ENCODE measurements around the gene ACVRL1. TPM values are rescaled to one million over a fixed set of nuclear protein-coding genes. Genes with fewer than 3 reads are reported as not detected.

ACVRL1 gene
- total and polyA plus RNA-seq, 7 donors = 10.8 to 40.8 (median 24.1) TPM

- H3K36me3 ChIP-seq (ENCODE audit: insufficient read depth in 1 of 2, low read depth in 1 of 2) = no peaks in the 10 kb centered on the region
- TF ChIP-seq, protein P1, sequence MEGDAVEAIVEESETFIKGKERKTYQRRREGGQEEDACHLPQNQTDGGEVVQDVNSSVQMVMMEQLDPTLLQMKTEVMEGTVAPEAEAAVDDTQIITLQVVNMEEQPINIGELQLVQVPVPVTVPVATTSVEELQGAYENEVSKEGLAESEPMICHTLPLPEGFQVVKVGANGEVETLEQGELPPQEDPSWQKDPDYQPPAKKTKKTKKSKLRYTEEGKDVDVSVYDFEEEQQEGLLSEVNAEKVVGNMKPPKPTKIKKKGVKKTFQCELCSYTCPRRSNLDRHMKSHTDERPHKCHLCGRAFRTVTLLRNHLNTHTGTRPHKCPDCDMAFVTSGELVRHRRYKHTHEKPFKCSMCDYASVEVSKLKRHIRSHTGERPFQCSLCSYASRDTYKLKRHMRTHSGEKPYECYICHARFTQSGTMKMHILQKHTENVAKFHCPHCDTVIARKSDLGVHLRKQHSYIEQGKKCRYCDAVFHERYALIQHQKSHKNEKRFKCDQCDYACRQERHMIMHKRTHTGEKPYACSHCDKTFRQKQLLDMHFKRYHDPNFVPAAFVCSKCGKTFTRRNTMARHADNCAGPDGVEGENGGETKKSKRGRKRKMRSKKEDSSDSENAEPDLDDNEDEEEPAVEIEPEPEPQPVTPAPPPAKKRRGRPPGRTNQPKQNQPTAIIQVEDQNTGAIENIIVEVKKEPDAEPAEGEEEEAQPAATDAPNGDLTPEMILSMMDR (IDR thresholded peaks at IDR 0.05) = no peak
- WGBS, 3 donors = 71 to 77% (median 76%) methylated on average over 17 of the region's 17 CpGs
- no peaks in the 10 kb centered on the region for H3K9me3 ChIP-seq
- H3K4me3 ChIP-seq = no peak overlapping the region
- H3K27me3 ChIP-seq (ENCODE audit: insufficient read depth in 3 of 3, low read length in 2 of 3) = peaks cover 0 to 43% (median 3%) of the 10 kb centered on the region in 3 donors
- DNase-seq = peak in 1 of 2 donors; percentile 12
- ATAC-seq = no peak
- H3K27ac ChIP-seq = no peak overlapping the region
- intact Hi-C loops (cut with DNase I) = loop anchor here in 1 of 2 donors (5.0 kb wide), 1 partner anchor 450 kb away; the partner anchor contains the start of gene SLC4A8
- H3K4me1 ChIP-seq = no peaks in the 10 kb centered on the region
Measured at GRCh38 chr12:51871918-51872688, 35.2 kb upstream of the ACVRL1 start.

- WGBS, 3 donors = 96 to 97% (median 96%) methylated on average over 3 of the region's 3 CpGs
- Histone ChIP-seq H3K36me3 (ENCODE audit: insufficient read depth in 1 of 2, low read depth in 1 of 2) (no peaks in the 10 kb centered on the region), H3K4me3 (no peak overlapping the region), H3K27ac (no peak overlapping the region), H3K27me3 (ENCODE audit: insufficient read depth in 3 of 3, low read length in 2 of 3) (peaks cover 0 to 39% (median 3%) of the 10 kb centered on the region in 3 donors), H3K9me3 (no peaks in the 10 kb centered on the region), H3K4me1 (no peaks in the 10 kb centered on the region)
- TF ChIP-seq, protein P1 (IDR thresholded peaks at IDR 0.05) = no peak
- intact Hi-C loops (cut with DNase I) = loop anchor here in 1 of 2 donors (5.0 kb wide), 1 partner anchor 450 kb away; the partner anchor contains the start of gene SLC4A8
- DNase-seq (no peak), ATAC-seq (no peak)
Measured at GRCh38 chr12:51872689-51872981, 34.7 kb upstream of the ACVRL1 start.

- TF ChIP-seq, protein P1 (IDR thresholded peaks at IDR 0.05) = no peak
- Histone ChIP-seq H3K27me3 (ENCODE audit: insufficient read depth in 3 of 3, low read length in 2 of 3) (peaks cover 0 to 38% (median 3%) of the 10 kb centered on the region in 3 donors), H3K4me3 (no peak overlapping the region), H3K36me3 (ENCODE audit: insufficient read depth in 1 of 2, low read depth in 1 of 2) (no peaks in the 10 kb centered on the region), H3K9me3 (no peaks in the 10 kb centered on the region), H3K4me1 (no peaks in the 10 kb centered on the region), H3K27ac (no peak overlapping the region)
- DNase-seq = peak in 1 of 2 donors; percentile 20
- no peak for ATAC-seq
- intact Hi-C loops (cut with DNase I) = loop anchor here in 1 of 2 donors (5.0 kb wide), 1 partner anchor 451 kb away; the partner anchor contains the start of gene SLC4A8
- WGBS, 3 donors = 75 to 82% (median 81%) methylated on average over 8 of the region's 8 CpGs
Measured at GRCh38 chr12:51873251-51873994, 33.9 kb upstream of the ACVRL1 start.

DNA sequence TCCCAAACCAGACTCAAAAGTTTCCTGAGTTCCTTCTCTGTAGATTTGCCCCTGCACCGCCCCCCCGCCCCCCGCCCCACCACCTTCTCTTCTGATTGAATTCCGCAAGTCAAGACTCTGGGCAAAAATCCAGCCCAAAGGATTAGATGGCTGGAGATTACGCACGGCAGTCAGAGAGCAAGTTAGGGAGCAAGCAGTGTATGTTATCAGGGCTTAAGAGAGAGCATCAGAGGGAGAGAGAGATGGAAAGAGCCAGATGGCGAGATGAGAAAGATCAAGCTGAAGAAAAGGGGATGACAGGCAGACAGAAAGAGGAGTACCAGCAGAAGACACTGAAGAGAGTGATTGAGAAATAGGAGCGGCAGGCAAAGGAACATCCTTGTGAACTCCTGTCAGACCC lies 33.3 kb upstream of the ACVRL1 start:
- Histone ChIP-seq H3K4me1 (no peaks in the 10 kb centered on the region), H3K9me3 (no peaks in the 10 kb centered on the region), H3K27ac (no peak overlapping the region), H3K36me3 (ENCODE audit: insufficient read depth in 1 of 2, low read depth in 1 of 2) (no peaks in the 10 kb centered on the region), H3K27me3 (ENCODE audit: insufficient read depth in 3 of 3, low read length in 2 of 3) (peaks cover 0 to 33% (median 3%) of the 10 kb centered on the region in 3 donors), H3K4me3 (no peak overlapping the region)
- intact Hi-C loops (cut with DNase I) = loop anchor here in 1 of 2 donors (5.0 kb wide), 1 partner anchor 452 kb away; the partner anchor contains the start of gene SLC4A8
- DNase-seq (peak in 1 of 2 donors; percentile 6), ATAC-seq (no peak)
- 54 to 61% (median 57%) methylated on average over 8 of the region's 8 CpGs for WGBS, 3 donors
- TF ChIP-seq, protein P1 (IDR thresholded peaks at IDR 0.05) = no peak
